ENCODE data around the gene TESK1. TPM values are rescaled to one million over a fixed set of nuclear protein-coding genes. Genes with fewer than 3 reads are reported as not detected.
"Not testable (repeated sequence)": the region's sequence is repeated elsewhere in the genome, so short reads cannot be mapped to it uniquely, and the experiment has no call there.

TESK1 gene
- total RNA-seq, 1 donor from 2014 or later = 47.6 TPM

GRCh38 chr9:35639631-35640030 is 34.6 kb downstream of the TESK1 start:
- no peak for DNase-seq (ENCODE audit: low read depth, low spot score)
- Mint-ChIP-seq H3K27ac (ENCODE audit: unreplicated experiment) (no peak overlapping the region), H3K36me3 (ENCODE audit: low read depth) (peaks cover 12% of the 10 kb centered on the region), H3K4me1 (no peaks in the 10 kb centered on the region), H3K4me3 (no peak overlapping the region), H3K9me3 (no peaks in the 10 kb centered on the region), H3K27me3 (ENCODE audit: low read depth) (peaks cover 2% of the 10 kb centered on the region)
- TF ChIP-seq CTCF (conservative IDR thresholded peaks at IDR 0.05) = no peak

GRCh38 chr9:35640431-35640830 is 35.4 kb downstream of the TESK1 start:
- not testable (repeated sequence) for DNase-seq (ENCODE audit: low read depth, low spot score); H3K9me3 Mint-ChIP-seq; H3K27me3 Mint-ChIP-seq (ENCODE audit: low read depth); H3K4me1 Mint-ChIP-seq; H3K27ac Mint-ChIP-seq (ENCODE audit: unreplicated experiment); H3K4me3 Mint-ChIP-seq
- H3K36me3 Mint-ChIP-seq (ENCODE audit: low read depth) = peaks cover 12% of the 10 kb centered on the region

- H3K9me3 Mint-ChIP-seq; H3K4me1 Mint-ChIP-seq; H3K4me3 Mint-ChIP-seq; DNase-seq (ENCODE audit: low read depth, low spot score); H3K27ac Mint-ChIP-seq (ENCODE audit: unreplicated experiment); H3K27me3 Mint-ChIP-seq (ENCODE audit: low read depth): not testable (repeated sequence)
- H3K36me3 Mint-ChIP-seq (ENCODE audit: low read depth) = peaks cover 12% of the 10 kb centered on the region
Measured at GRCh38 chr9:35641478-35641877, 36.4 kb downstream of the TESK1 start.

GRCh38 chr9:35643046-35643445 is 38.0 kb downstream of the TESK1 start:
- Mint-ChIP-seq H3K27me3 (ENCODE audit: low read depth) (peaks cover 2% of the 10 kb centered on the region), H3K4me1 (peaks cover 17% of the 10 kb centered on the region), H3K4me3 (peak overlapping the region; percentile 23), H3K27ac (ENCODE audit: unreplicated experiment) (no peak overlapping the region), H3K9me3 (no peaks in the 10 kb centered on the region), H3K36me3 (ENCODE audit: low read depth) (peaks cover 12% of the 10 kb centered on the region)
- no peak for TF ChIP-seq CTCF (conservative IDR thresholded peaks at IDR 0.05)
- DNase-seq (ENCODE audit: low read depth, low spot score) = no peak

GRCh38 chr9:35645736-35646135 is 40.7 kb downstream of the TESK1 start:
- H3K27me3 Mint-ChIP-seq (ENCODE audit: low read depth); DNase-seq (ENCODE audit: low read depth, low spot score); H3K9me3 Mint-ChIP-seq; H3K36me3 Mint-ChIP-seq (ENCODE audit: low read depth); H3K27ac Mint-ChIP-seq (ENCODE audit: unreplicated experiment): not testable (repeated sequence)
- H3K4me1 Mint-ChIP-seq = peaks cover 26% of the 10 kb centered on the region
- peak overlapping the region; percentile 96 for H3K4me3 Mint-ChIP-seq

- DNase-seq (ENCODE audit: low read depth, low spot score) = peak; percentile 21
- no peak for TF ChIP-seq CTCF (conservative IDR thresholded peaks at IDR 0.05)
- Mint-ChIP-seq H3K4me3 (peak overlapping the region; percentile 96), H3K27ac (ENCODE audit: unreplicated experiment) (peak overlapping the region; percentile 54), H3K9me3 (no peaks in the 10 kb centered on the region), H3K36me3 (ENCODE audit: low read depth) (peaks cover 5% of the 10 kb centered on the region), H3K4me1 (peaks cover 26% of the 10 kb centered on the region), H3K27me3 (ENCODE audit: low read depth) (peaks cover 5% of the 10 kb centered on the region)
Measured at GRCh38 chr9:35646153-35646532, 41.1 kb downstream of the TESK1 start.

GRCh38 chr9:35646533-35647265 is 41.6 kb downstream of the TESK1 start:
- no peaks in the 10 kb centered on the region for H3K9me3 Mint-ChIP-seq
- TF ChIP-seq CTCF (conservative IDR thresholded peaks at IDR 0.05) = peak; percentile 89
- peak; percentile 92 for DNase-seq (ENCODE audit: low read depth, low spot score)
- H3K4me1 Mint-ChIP-seq = peaks cover 26% of the 10 kb centered on the region
- peaks cover under 1% of the 10 kb centered on the region for H3K36me3 Mint-ChIP-seq (ENCODE audit: low read depth)
- H3K4me3 Mint-ChIP-seq = peak overlapping the region; percentile 96
- peak overlapping the region; percentile 54 for H3K27ac Mint-ChIP-seq (ENCODE audit: unreplicated experiment)
- H3K27me3 Mint-ChIP-seq (ENCODE audit: low read depth) = peaks cover 7% of the 10 kb centered on the region
